T-cell (primary cell): ENCODE data around the gene TCAIM. TPM values are rescaled to one million over a fixed set of nuclear protein-coding genes. Genes with fewer than 3 reads are reported as not detected.

Experiments used
- ATAC-seq, 4 experiments: fragments of 200-7000 bp in 3 of 4; fragments of 150-1000 bp in 1 of 4; cut with Tn5 transposase; replicated peaks in 1 of 4; 1 replicate in 3 of 4; 2 replicates in 1 of 4; pipeline ENCODE4 v1.10.0; 2021; ENCODE audit warnings: moderate library complexity in 3 of 4, mild to moderate bottlenecking in 2 of 4, moderate number of reproducible peaks in 1 of 4
- CTCF ChIA-PET, 2 donors: fragments of 300-600 bp; sonication (Branson Sonifier 250); formaldehyde crosslinking; loops; one replicate each; lab custom pipeline; 2022; ENCODE audit warnings: antibody characterized with exemption in 2 of 2; lab: Charles Lee
- POLR2A ChIA-PET, 2 donors: fragments of 300-600 bp; sonication (Branson Sonifier 250); formaldehyde crosslinking; loops; one replicate each; lab custom pipeline; 2022; ENCODE audit warnings: antibody characterized with exemption in 2 of 2; lab: Charles Lee
- DNase-seq, 35 experiments: peaks; one replicate each; pipeline versions ENCODE4 v3.0.0 to v3.0.0-alpha.2; 2013 to 2023
- H3K27ac ChIP-seq: one replicate; pipeline ENCODE4 v1.5.1; 2013; ENCODE audit warnings: low read length
- H3K27me3 ChIP-seq, 2 experiments: replicated peaks in 1 of 2; 1 replicate in 1 of 2; 2 replicates in 1 of 2; pipeline versions ENCODE4 v1.6.1 to v1.7.0; 2013; ENCODE audit warnings: low read length in 1 of 2, mixed read lengths in 1 of 2; ENCODE audit not compliant: control insufficient read depth in 2 of 2, insufficient read depth in 2 of 2; ENCODE audit errors: extremely low read depth in 1 of 2
- H3K36me3 ChIP-seq, 2 donors: 1 replicate in 1 of 2; 2 replicates in 1 of 2; pipeline versions ENCODE4 v1.6.1 to v1.7.0; 2013; ENCODE audit warnings: low read length in 1 of 2; ENCODE audit not compliant: control insufficient read depth in 2 of 2, insufficient read depth in 1 of 2; ENCODE audit errors: extremely low read depth in 1 of 2
- H3K4me1 ChIP-seq, 2 experiments: 1 replicate in 1 of 2; 2 replicates in 1 of 2; pipeline versions ENCODE4 v1.6.1 to v1.7.0; 2013; ENCODE audit warnings: low read length in 2 of 2, mixed read lengths in 1 of 2; ENCODE audit not compliant: insufficient read depth in 2 of 2, control insufficient read depth in 1 of 2; ENCODE audit errors: extremely low read depth in 1 of 2
- H3K4me3 ChIP-seq, 2 donors: 1 replicate in 1 of 2; 2 replicates in 1 of 2; pipeline versions ENCODE4 v1.5.1 to v1.7.0; 2013; ENCODE audit warnings: mild to moderate bottlenecking in 2 of 2, low read length in 1 of 2, moderate library complexity in 1 of 2; ENCODE audit not compliant: control insufficient read depth in 1 of 2; ENCODE audit errors: extremely low read depth in 1 of 2
- H3K9me3 ChIP-seq: 2 replicates; pipeline ENCODE4 v1.7.0; 2013
- H3K27ac Mint-ChIP-seq, 2 donors: one replicate each; pipeline ENCODE4 v1.8.0; 2020 to 2021; ENCODE audit warnings: mild to moderate bottlenecking in 2 of 2, mixed read lengths in 2 of 2
- H3K27me3 Mint-ChIP-seq, 2 donors: one replicate each; pipeline ENCODE4 v1.8.0; 2021 to 2022; ENCODE audit warnings: mixed read lengths in 2 of 2
- H3K36me3 Mint-ChIP-seq: one replicate; pipeline ENCODE4 v1.8.0; 2021; ENCODE audit warnings: mixed read lengths
- H3K4me1 Mint-ChIP-seq, 3 donors: one replicate each; pipeline ENCODE4 v1.8.0; 2020 to 2022; ENCODE audit warnings: mixed read lengths in 3 of 3, mild to moderate bottlenecking in 1 of 3
- H3K4me3 Mint-ChIP-seq, 3 donors: one replicate each; pipeline ENCODE4 v1.8.0; 2020 to 2022; ENCODE audit warnings: mild to moderate bottlenecking in 3 of 3, mixed read lengths in 3 of 3, moderate library complexity in 3 of 3
- H3K9me3 Mint-ChIP-seq, 3 donors: one replicate each; pipeline ENCODE4 v1.8.0; 2020 to 2022; ENCODE audit warnings: mixed read lengths in 3 of 3
- WGBS: methylation state at CpG from one replicate; pipeline ENCODE4 v1.1.5; 2013; ENCODE audit warnings: missing lambda C conversion rate; ENCODE audit not compliant: insufficient coverage; 5-methylcytosine and 5-hydroxymethylcytosine counted together
- total RNA-seq, 35 experiments: library from RNA in 6 of 35; stranded (reverse) in 6 of 35; fragments of 120-200 nt in 1 of 35; gene quantifications; one replicate each; pipeline versions ENCODE4 v1.2.1 to v1.2.4 and lab custom pipeline; 2013 to 2026

TCAIM gene
- total RNA-seq, 5 donors from 2014 or later (not counting 1 experiment from before 2014, with no cell fraction given), result 8.4 to 16.5 (median 13.4) TPM

DNA sequence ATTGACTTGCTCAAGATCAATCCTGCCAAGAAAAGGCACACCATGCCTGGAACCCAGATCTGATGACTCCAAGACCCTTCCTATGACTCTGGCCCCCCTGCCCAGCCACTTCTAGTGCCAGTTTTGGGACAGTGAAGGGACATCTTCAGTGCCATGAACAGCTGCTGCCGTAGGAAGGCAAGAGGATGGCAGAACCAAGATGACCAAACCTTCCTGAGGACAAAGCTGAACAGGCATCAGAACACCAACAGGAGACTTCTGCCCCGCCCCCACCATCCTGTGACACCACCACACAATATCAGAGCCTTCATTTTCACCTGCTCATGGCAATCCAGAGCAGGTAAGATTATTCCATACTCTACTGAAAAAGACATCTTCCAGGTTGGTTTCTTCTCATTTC, 105.9 kb downstream of the TCAIM start:
- H3K27me3 ChIP-seq, result no peaks in the 10 kb centered on the region
- H3K4me3 Mint-ChIP-seq, result no peak overlapping the region
- DNase-seq (no peak), ATAC-seq (no peak)
- CTCF ChIA-PET, result no interaction called here
- peaks cover 53% of the 10 kb centered on the region for H3K36me3 Mint-ChIP-seq
- WGBS, result 100% methylated on average over 2 of the region's 2 CpGs
- H3K4me1 Mint-ChIP-seq, result peaks cover 26 to 40% (median 37%) of the 10 kb centered on the region in 3 donors
- peaks cover 0 to 21% (median 11%) of the 10 kb centered on the region in 3 donors for H3K9me3 Mint-ChIP-seq
- H3K27ac ChIP-seq, result no peak overlapping the region
- H3K4me3 ChIP-seq, result no peak overlapping the region
- no peaks in the 10 kb centered on the region for H3K27me3 Mint-ChIP-seq
- H3K36me3 ChIP-seq, result peaks cover 21 to 59% of the 10 kb centered on the region in 2 donors
- peaks cover 9 to 17% of the 10 kb centered on the region in 2 experiments for H3K4me1 ChIP-seq
- H3K9me3 ChIP-seq, result peaks cover 5% of the 10 kb centered on the region
- POLR2A ChIA-PET, result interaction anchor here in 1 of 2 donors (0.6 kb wide), 1 partner anchor 60 kb away, joined by 10 read pairs; no protein-coding TSS in a partner anchor
- H3K27ac Mint-ChIP-seq, result peak overlapping the region in 1 of 2 donors; percentile 30

DNA sequence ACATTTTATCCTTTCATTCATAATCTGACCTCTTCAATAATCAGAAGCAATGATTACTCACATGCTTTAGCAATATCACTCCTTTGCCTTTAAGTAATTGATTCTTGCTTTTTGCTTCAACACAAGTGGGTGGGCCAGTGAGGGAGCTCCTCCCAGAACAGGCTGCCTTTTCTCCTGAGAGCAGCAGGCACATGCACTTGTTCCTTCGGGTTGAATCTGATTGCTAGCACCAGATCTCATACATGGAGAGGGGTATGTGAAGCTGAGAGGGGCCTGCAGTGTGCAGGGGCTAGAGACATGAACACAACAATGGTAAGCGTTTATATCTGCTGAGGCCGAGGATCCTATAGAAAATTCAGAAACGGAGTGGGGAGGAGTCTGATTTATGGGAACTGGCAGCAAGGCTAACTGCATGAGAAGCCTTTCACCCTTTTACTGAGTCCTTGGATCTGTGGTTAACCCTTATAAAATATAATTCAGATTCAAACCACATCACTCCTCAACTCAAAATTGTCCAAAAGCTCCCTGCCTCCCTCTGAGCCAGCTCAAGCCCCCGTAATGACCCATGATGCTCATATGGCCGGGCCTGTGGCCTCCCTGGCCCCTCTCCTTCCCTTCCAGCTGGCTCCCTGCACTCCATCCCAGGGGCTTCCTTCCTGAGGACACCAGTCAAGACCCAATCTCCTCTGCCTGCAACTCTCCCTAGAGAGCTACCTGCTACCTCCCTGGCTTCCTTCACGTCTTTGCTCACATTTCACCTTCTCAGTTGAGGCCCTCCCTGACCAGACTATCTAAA, 106.5 kb downstream of the TCAIM start:
- H3K27me3 ChIP-seq, result no peaks in the 10 kb centered on the region
- H3K27me3 Mint-ChIP-seq, result no peaks in the 10 kb centered on the region
- peak overlapping the region in 1 of 2 donors; percentile 65 for H3K27ac Mint-ChIP-seq
- peaks cover 5% of the 10 kb centered on the region for H3K9me3 ChIP-seq
- no peak overlapping the region for H3K27ac ChIP-seq
- H3K4me3 ChIP-seq, result no peak overlapping the region
- DNase-seq (no peak), ATAC-seq (no peak)
- H3K4me1 ChIP-seq, result peaks cover 4 to 11% of the 10 kb centered on the region in 2 experiments
- peaks cover 20 to 33% (median 31%) of the 10 kb centered on the region in 3 donors for H3K4me1 Mint-ChIP-seq
- 98% methylated on average over 3 of the region's 7 CpGs for WGBS
- ChIA-PET POLR2A (interaction anchor here in 1 of 2 donors (0.6 kb wide), 1 partner anchor 59 kb away, joined by 10 read pairs; no protein-coding TSS in a partner anchor), CTCF (no interaction called here)
- H3K4me3 Mint-ChIP-seq, result no peak overlapping the region
- H3K36me3 Mint-ChIP-seq, result peaks cover 59% of the 10 kb centered on the region
- H3K9me3 Mint-ChIP-seq, result peaks cover 0 to 21% (median 11%) of the 10 kb centered on the region in 3 donors
- H3K36me3 ChIP-seq, result peaks cover 21 to 66% of the 10 kb centered on the region in 2 donors

DNA sequence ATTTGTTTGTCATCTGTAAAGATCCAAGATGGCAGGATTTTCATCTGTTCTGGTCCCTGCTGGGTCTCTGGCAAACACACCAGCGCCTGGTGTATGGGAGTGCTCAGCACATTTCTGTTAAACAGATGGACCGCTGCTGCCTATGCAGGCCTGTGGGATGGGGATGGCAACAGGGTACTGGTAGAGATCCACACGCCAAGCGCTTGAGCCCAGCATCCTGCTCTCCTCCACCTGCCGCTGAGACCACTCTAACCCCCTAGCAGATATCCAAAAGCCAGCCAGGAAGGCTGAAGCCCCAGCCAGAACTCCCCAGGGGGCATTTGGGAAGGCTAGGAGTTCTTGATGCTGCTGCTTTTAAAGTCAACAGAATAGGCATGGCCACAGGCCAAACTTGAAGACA, 107.2 kb downstream of the TCAIM start:
- Histone ChIP-seq H3K36me3 (peaks cover 21 to 73% of the 10 kb centered on the region in 2 donors), H3K9me3 (peaks cover 5% of the 10 kb centered on the region), H3K27me3 (no peaks in the 10 kb centered on the region), H3K4me3 (no peak overlapping the region), H3K4me1 (peaks cover 0 to 6% of the 10 kb centered on the region in 2 experiments), H3K27ac (no peak overlapping the region)
- DNase-seq, result no peak
- no peak overlapping the region for H3K27ac Mint-ChIP-seq
- H3K4me1 Mint-ChIP-seq, result peaks cover 13 to 26% (median 24%) of the 10 kb centered on the region in 3 donors
- peaks cover 0 to 21% (median 11%) of the 10 kb centered on the region in 3 donors for H3K9me3 Mint-ChIP-seq
- ChIA-PET CTCF (no interaction called here), POLR2A (no interaction called here)
- WGBS, result 100% methylated on average over 1 of the region's 5 CpGs
- H3K27me3 Mint-ChIP-seq, result no peaks in the 10 kb centered on the region
- ATAC-seq, result no peak
- H3K36me3 Mint-ChIP-seq, result peaks cover 66% of the 10 kb centered on the region
- H3K4me3 Mint-ChIP-seq, result no peak overlapping the region

DNA sequence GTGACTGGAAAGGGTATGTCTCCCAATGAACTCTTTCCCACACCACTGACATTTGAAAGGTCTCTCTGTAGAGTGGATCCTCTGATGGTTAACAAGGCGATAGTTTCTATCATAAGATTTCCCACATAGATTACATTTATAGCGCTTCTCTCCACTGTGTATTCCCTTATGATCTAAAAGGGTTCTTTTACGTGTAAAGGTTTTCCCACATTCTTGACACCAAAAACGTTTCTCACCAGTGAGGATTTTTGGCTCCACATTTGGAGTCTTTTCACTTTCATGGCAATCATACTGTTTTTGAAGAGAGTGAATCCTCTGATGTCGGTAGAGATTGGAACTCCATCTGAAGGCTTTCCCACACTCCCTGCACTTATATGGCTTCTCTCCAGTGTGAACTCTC, 108.4 kb downstream of the TCAIM start:
- CTCF ChIA-PET, result no interaction called here
- POLR2A ChIA-PET, result no interaction called here
- H3K4me3 Mint-ChIP-seq, result no peak overlapping the region

DNA sequence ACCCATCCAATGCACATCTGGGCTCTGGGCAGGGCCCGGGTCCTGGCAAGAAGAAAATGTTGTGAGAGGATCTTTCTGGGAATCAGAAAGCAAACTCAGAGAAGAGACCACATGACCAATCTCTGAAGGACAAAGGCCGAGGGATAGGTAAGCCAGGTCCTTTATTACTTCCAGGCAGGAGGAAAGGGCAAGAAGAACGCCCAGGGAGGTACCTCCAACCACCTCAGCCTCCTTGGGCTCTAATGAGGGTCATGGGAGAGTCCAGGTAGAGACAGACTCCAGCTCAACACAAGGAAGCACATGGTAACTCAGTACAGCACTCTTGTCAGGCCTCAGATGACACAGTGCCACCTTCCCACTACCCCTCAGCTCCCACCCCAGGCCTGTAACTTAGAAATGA, 112.9 kb downstream of the TCAIM start:
- WGBS, result no CpG with 5 or more reads among the region's 3 CpGs
- ChIA-PET POLR2A (no interaction called here), CTCF (interaction anchor here in 1 of 2 donors (0.5 kb wide), 1 partner anchor 65 kb away, joined by 3 read pairs; no protein-coding TSS in a partner anchor)
- peaks cover 5% of the 10 kb centered on the region for H3K9me3 ChIP-seq
- H3K4me3 Mint-ChIP-seq, result no peak overlapping the region
- H3K4me1 Mint-ChIP-seq, result peaks cover 0 to 1% (median 0%) of the 10 kb centered on the region in 3 donors
- H3K27ac ChIP-seq, result no peak overlapping the region
- H3K27me3 Mint-ChIP-seq, result no peaks in the 10 kb centered on the region
- H3K4me3 ChIP-seq, result no peak overlapping the region
- H3K27me3 ChIP-seq, result no peaks in the 10 kb centered on the region
- peaks cover 81% of the 10 kb centered on the region for H3K36me3 Mint-ChIP-seq
- peaks cover 32 to 80% of the 10 kb centered on the region in 2 donors for H3K36me3 ChIP-seq
- no peak for DNase-seq
- peaks cover 0 to 21% (median 11%) of the 10 kb centered on the region in 3 donors for H3K9me3 Mint-ChIP-seq
- H3K4me1 ChIP-seq, result no peaks in the 10 kb centered on the region
- no peak for ATAC-seq
- no peak overlapping the region for H3K27ac Mint-ChIP-seq

More for the DNA sequence above, 108.4 kb downstream of the TCAIM start:
- ATAC-seq (no peak), DNase-seq (no peak)
- Histone ChIP-seq H3K4me1 (peaks cover 0 to 2% of the 10 kb centered on the region in 2 experiments), H3K27ac (no peak overlapping the region), H3K27me3 (no peaks in the 10 kb centered on the region), H3K36me3 (peaks cover 27 to 82% of the 10 kb centered on the region in 2 donors), H3K9me3 (peaks cover 5% of the 10 kb centered on the region), H3K4me3 (no peak overlapping the region)
- H3K9me3 Mint-ChIP-seq, result peaks cover 0 to 21% (median 11%) of the 10 kb centered on the region in 3 donors
- no peaks in the 10 kb centered on the region for H3K27me3 Mint-ChIP-seq
- peaks cover 12 to 17% (median 16%) of the 10 kb centered on the region in 3 donors for H3K4me1 Mint-ChIP-seq
- H3K27ac Mint-ChIP-seq, result no peak overlapping the region
- no CpG with 5 or more reads among the region's 5 CpGs for WGBS
- peaks cover 75% of the 10 kb centered on the region for H3K36me3 Mint-ChIP-seq

DNA sequence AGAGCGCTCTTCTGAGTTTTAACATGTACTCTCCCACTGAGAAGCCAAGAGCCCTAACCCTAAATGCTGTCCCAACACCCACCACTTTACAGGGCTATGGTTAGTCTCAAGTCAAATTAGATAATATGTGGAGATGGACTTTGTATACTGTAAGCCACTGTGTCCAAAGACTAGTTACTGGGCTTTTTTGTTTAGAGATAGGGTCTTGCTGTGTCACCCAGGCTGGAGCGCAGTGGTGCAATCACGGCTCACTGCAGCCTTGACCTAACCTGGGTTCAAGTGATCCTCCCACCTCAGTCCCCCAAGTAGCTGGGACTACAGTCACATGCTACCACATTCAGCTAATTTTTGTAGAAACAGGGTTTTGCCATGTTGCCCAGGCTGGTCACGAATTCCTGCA, 115.7 kb downstream of the TCAIM start:
- Mint-ChIP-seq H3K27ac (no peak overlapping the region), H3K27me3 (no peaks in the 10 kb centered on the region), H3K9me3 (peaks cover 0 to under 1% (median 0%) of the 10 kb centered on the region in 3 donors), H3K4me3 (no peak overlapping the region), H3K36me3 (peaks cover 64% of the 10 kb centered on the region), H3K4me1 (peaks cover 0 to 2% (median 1%) of the 10 kb centered on the region in 3 donors)
- H3K9me3 ChIP-seq, result no peaks in the 10 kb centered on the region
- no peaks in the 10 kb centered on the region for H3K27me3 ChIP-seq
- DNase-seq, result no peak
- no peaks in the 10 kb centered on the region for H3K4me1 ChIP-seq
- no CpG with 5 or more reads among the region's 4 CpGs for WGBS
- H3K36me3 ChIP-seq, result peaks cover 20 to 65% of the 10 kb centered on the region in 2 donors
- ChIA-PET POLR2A (no interaction called here), CTCF (no interaction called here)
- no peak overlapping the region for H3K27ac ChIP-seq
- no peak overlapping the region for H3K4me3 ChIP-seq
- no peak for ATAC-seq
